Pancreas (tissue), 10 donors: Measurements from ENCODE around the gene GRIK1. TPM values are rescaled to one million over a fixed set of nuclear protein-coding genes. Genes with fewer than 3 reads are reported as not detected.
A peak's percentile ranks its signal among the peaks of the same experiment; 100 is the strongest.

Experiments used
- ATAC-seq, 4 donors: fragments of 200-7000 bp; cut with Tn5 transposase; one replicate each; pipeline versions ENCODE4 v1.8.0 to v1.9.1; 2020; ENCODE audit warnings: mild to moderate bottlenecking in 4 of 4, moderate library complexity in 4 of 4
- DNase-seq, 6 donors: peaks; one replicate each; pipeline ENCODE4 v3.0.0-alpha.2; 2020
- FAIRE-seq: peaks from 2 replicates; lab custom pipeline; 2012; peaks lifted over from hg19 to GRCh38; lab: Jason Lieb, UNC
- H3K27ac ChIP-seq, 4 donors: fragments of 200-600 bp; sonication (generic); 1 replicate in 3 of 4; 2 replicates in 1 of 4; pipeline versions ENCODE4 v1.5.0 to v1.8.0; 2020
- H3K27me3 ChIP-seq, 4 donors: fragments of 200-600 bp; one replicate each; pipeline ENCODE4 v1.8.0; 2021
- H3K36me3 ChIP-seq, 3 donors: fragments of 200-600 bp; sonication (generic) in 1 of 3; one replicate each; pipeline versions ENCODE4 v1.5.0 to v1.8.0; 2020 to 2021
- H3K4me1 ChIP-seq, 3 donors: fragments of 200-600 bp; one replicate each; pipeline ENCODE4 v1.8.0; 2021
- H3K4me3 ChIP-seq, 4 donors: fragments of 200-600 bp; sonication (generic) in 2 of 4; one replicate each; pipeline versions ENCODE4 v1.5.0 to v1.8.0; 2020 to 2021
- H3K9me3 ChIP-seq, 4 donors: fragments of 200-600 bp; one replicate each; pipeline ENCODE4 v1.8.0; 2021
- CTCF ChIP-seq, 4 donors: fragments of 200-600 bp; sonication (generic) in 3 of 4; IDR thresholded peaks; one replicate each; pipeline versions ENCODE4 v1.5.0 to v1.8.0; 2021; ENCODE audit warnings: antibody characterized with exemption in 4 of 4
- WGBS, 2 donors: extraction: QIAGEN DNeasy Blood & Tissue Kit; methylation state at CpG; one replicate each; pipeline ENCODE4 v1.1.7; 2013; 5-methylcytosine and 5-hydroxymethylcytosine counted together
- intact Hi-C, 3 donors: fragments of 100-400 bp; cut with DNase I; formaldehyde crosslinking; loops; one replicate each; pipeline versions ENCODE4 v1.11.1 to v1.14.2; 2022
- polyA plus RNA-seq, 2 donors: library from polyadenylated mRNA; stranded (reverse); fragments of 200-250 nt; gene quantifications; one replicate each; pipeline ENCODE4 v1.2.3, GENCODE V29; 2013
- total RNA-seq, 6 donors: library from RNA; stranded (reverse); fragmentation: NEBNext Ultra II Directional in 4 of 6; extraction: Animal tissue kit (Norgen Biotek cat#: 25700) in 4 of 6; gene quantifications; one replicate each; pipeline versions ENCODE4 v1.2.1 to v1.2.4, GENCODE V29; 2021 to 2023
- donor health status: healthy with polysubstance abuse.
- donor health status: DM: no; HTN: no; CAD: no; lungs with moderate emphysema.
- donor health status: DM: no; HTN: no; CAD: no.
- donor health status: control.
- donor health status: control.
- donor health status: Bipolar disorder and iron deficiency.
- donor health status: DM: yes; HTN: yes; CAD: no.
- donor health status: DM: no; HTN: no; CAD: no.
- donor health status: DM: no; HTN: no; CAD: no.
- donor health status: DM: yes; HTN: yes; CAD: no.

GRIK1 gene
- total RNA-seq (under 1 TPM in 2 of 6 donors, not detected in 4; 0.08 to 0.09 TPM), polyA plus RNA-seq (under 1 TPM in 1 of 2 donors, not detected in 1; 0.02 TPM)

DNA sequence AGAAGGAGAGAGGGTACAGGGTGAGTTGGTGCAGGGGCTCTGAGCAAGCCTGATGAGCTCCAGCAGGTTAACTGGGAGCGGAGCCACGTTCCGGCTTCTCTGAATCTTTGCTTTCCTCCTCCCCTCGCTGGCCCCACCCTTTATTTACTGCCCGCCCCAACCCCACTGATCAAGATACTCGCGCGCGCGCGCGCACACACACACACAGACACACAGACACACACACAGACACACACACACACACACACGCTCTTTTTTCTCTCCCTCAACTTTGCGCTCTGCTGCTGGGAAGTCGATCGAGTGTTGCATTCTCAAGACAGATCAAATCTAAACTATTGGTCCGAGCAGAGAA is at the start of gene GRIK1:
TSS of gene GRIK1 (minus strand) at position 73 of the 352 bp plus-strand sequence.
- ATAC-seq (peak; percentile 56 to 86 (median 71)), DNase-seq (peak in 4 of 6 donors; percentile 10 to 51 (median 30)), FAIRE-seq (no peak)
- Histone ChIP-seq H3K4me1 (no peaks in the 10 kb centered on the region), H3K36me3 (no peaks in the 10 kb centered on the region), H3K9me3 (no peaks in the 10 kb centered on the region), H3K27me3 (peaks cover 0 to 7% (median 2%) of the 10 kb centered on the region in 4 donors), H3K27ac (no peak within 1 kb of the TSS), H3K4me3 (peak within 1 kb of the TSS in 3 of 4 donors; percentile 13 to 43 (median 35))
- intact Hi-C loops = no loop called here
- WGBS, 2 donors = 0% methylated on average over 8 to 17 of the region's 17 CpGs
- TF ChIP-seq CTCF (IDR thresholded peaks at IDR 0.05) = no peak

GRCh38 chr21:29987762-29988161 is 48.0 kb upstream of the GRIK1 start:
- Histone ChIP-seq H3K27me3 (no peaks in the 10 kb centered on the region), H3K36me3 (no peaks in the 10 kb centered on the region), H3K4me1 (no peaks in the 10 kb centered on the region), H3K4me3 (no peak overlapping the region), H3K9me3 (no peaks in the 10 kb centered on the region), H3K27ac (no peak overlapping the region)
- intact Hi-C loops = no loop called here
- no peak for FAIRE-seq
- no peak for TF ChIP-seq CTCF (IDR thresholded peaks at IDR 0.05)
- 60 to 68% methylated on average over 4 of the region's 4 CpGs for WGBS, 2 donors
- no peak for ATAC-seq
- DNase-seq = no peak

DNA sequence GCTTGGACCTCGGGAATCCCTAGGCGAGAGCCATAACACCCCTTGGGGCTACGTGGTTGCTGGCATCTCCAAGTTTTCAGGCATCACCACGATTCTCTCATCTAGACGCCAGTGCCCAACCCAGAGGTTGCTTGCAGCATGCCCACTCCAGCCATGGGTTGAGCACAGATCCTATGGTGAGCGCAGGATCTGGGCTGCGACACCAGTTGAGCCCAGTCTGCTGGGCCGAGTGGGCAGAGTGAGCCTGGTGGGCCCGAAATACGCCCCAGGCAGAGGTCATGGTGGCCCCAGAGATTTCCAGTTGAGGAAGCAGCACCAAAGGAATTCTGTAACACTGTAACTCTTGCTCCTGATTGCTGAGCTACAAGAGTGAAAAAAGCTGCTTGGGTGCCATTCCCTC is 46.1 kb upstream of the GRIK1 start:
- Histone ChIP-seq H3K4me3 (no peak overlapping the region), H3K4me1 (no peaks in the 10 kb centered on the region), H3K27me3 (no peaks in the 10 kb centered on the region), H3K27ac (no peak overlapping the region), H3K36me3 (no peaks in the 10 kb centered on the region), H3K9me3 (no peaks in the 10 kb centered on the region)
- intact Hi-C loops = no loop called here
- FAIRE-seq (no peak), DNase-seq (no peak), ATAC-seq (no peak)
- 76 to 78% methylated on average over 10 of the region's 10 CpGs for WGBS, 2 donors
- no peak for TF ChIP-seq CTCF (IDR thresholded peaks at IDR 0.05)

DNA sequence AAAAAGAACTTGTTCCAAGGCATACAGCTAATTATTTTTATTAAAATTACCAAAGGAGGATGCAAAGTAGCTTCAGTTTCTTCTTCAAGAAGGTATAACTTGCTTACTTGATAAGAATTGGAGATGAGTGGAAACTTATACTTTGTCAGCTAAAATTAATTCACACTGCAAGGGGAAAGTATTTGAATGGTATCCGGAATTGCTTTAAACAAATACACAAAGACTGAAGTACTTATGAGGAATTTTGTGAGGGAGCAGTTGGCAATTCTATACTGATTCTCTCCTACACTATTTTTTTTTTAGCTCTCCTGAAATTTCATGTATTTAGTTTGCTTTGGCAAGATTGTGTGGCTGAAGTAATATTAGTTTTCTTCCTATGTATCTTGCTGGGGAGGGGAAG is 39.2 kb upstream of the GRIK1 start:
- TF ChIP-seq CTCF (IDR thresholded peaks at IDR 0.05) = no peak
- DNase-seq = no peak
- no peaks in the 10 kb centered on the region for H3K4me1 ChIP-seq
- intact Hi-C loops = no loop called here
- ATAC-seq = no peak
- WGBS, 2 donors = 68 to 73% methylated on average over 1 of the region's 1 CpG
- H3K9me3 ChIP-seq = no peaks in the 10 kb centered on the region
- H3K36me3 ChIP-seq = no peaks in the 10 kb centered on the region
- H3K27me3 ChIP-seq = no peaks in the 10 kb centered on the region
- H3K27ac ChIP-seq = no peak overlapping the region
- H3K4me3 ChIP-seq = no peak overlapping the region
- no peak for FAIRE-seq

DNA sequence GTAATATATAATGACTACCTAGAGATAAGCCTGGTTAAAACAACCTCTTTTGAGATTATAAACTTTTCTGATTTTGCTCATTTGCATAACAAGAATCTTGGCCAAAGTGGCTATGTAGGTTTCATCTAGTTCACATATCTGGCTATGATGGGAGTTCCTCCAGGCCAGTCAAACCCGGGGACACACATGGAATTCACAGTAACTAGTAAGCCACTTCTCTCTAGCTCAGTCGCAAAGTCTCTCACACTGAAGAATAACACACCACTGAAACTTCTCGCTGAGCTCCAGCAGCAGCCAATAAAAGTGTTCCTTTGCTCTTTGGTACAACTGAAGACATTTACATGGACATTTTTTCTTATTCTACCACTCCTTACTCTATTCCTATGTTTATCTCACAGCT is 36.0 kb upstream of the GRIK1 start:
- DNase-seq (no peak), ATAC-seq (no peak), FAIRE-seq (no peak)
- H3K36me3 ChIP-seq = no peaks in the 10 kb centered on the region
- TF ChIP-seq CTCF (IDR thresholded peaks at IDR 0.05) = no peak
- intact Hi-C loops = no loop called here
- no peak overlapping the region for H3K4me3 ChIP-seq
- H3K27ac ChIP-seq = no peak overlapping the region
- 79 to 82% methylated on average over 3 of the region's 3 CpGs for WGBS, 2 donors
- H3K4me1 ChIP-seq = no peaks in the 10 kb centered on the region
- no peaks in the 10 kb centered on the region for H3K27me3 ChIP-seq
- H3K9me3 ChIP-seq = no peaks in the 10 kb centered on the region
